ENCODE data around the gene MET. TPM values are rescaled to one million over a fixed set of nuclear protein-coding genes. Genes with fewer than 3 reads are reported as not detected.

The MET gene
- polyA plus RNA-seq, 1 donor from 2014 or later = not detected

DNA sequence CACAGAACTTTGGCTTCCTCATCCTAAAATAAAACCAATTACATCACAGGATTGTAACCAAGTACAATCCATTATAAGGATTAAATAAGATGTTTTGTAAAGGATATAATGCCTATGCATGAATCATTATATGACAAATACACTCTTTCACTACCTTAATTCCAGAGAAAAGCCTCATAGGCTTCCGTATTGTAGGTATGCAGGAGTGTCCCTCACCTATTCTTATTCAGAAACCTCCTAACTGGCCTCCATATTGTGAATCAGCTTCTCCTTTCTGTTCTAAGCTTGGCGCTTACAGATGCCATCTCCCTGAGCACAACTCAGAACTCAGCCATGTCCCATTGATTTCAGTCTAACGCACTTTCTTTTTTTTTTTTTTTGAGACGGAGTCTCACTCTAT, 120.8 kb downstream of the MET start:
- no peak overlapping the region for H3K4me3 ChIP-seq (ENCODE audit: low read length)
- H3K36me3 ChIP-seq (ENCODE audit: insufficient read depth, low read length) = no peaks in the 10 kb centered on the region
- H3K9me2 ChIP-seq (ENCODE audit: insufficient read depth, low read length) = no peaks in the 10 kb centered on the region
- H4K20me1 ChIP-seq (ENCODE audit: insufficient read depth) = no peaks in the 10 kb centered on the region
- no peaks in the 10 kb centered on the region for H3K27me3 ChIP-seq (ENCODE audit: insufficient read depth, low read depth, low read length)
- no peaks in the 10 kb centered on the region for H3K9me3 ChIP-seq (ENCODE audit: low read length)
- no peak for TF ChIP-seq MXI1 (conservative IDR thresholded peaks at IDR 0.05; ENCODE audit: poor library complexity, severe bottlenecking)
- TF ChIP-seq RAD21 (conservative IDR thresholded peaks at IDR 0.05) = no peak
- no peak for TF ChIP-seq EP300 (conservative IDR thresholded peaks at IDR 0.05; ENCODE audit: poor library complexity, severe bottlenecking)
- TF ChIP-seq EZH2 (IDR thresholded peaks at IDR 0.05; ENCODE audit: borderline replicate concordance, insufficient read depth, low read length, poor library complexity, severe bottlenecking) = no peak
- TF ChIP-seq TAF1 (IDR thresholded peaks at IDR 0.05; ENCODE audit: low read depth) = no peak
- no peak for TF ChIP-seq POLR2AphosphoS5 (IDR thresholded peaks at IDR 0.05)
- TF ChIP-seq, protein P1, sequence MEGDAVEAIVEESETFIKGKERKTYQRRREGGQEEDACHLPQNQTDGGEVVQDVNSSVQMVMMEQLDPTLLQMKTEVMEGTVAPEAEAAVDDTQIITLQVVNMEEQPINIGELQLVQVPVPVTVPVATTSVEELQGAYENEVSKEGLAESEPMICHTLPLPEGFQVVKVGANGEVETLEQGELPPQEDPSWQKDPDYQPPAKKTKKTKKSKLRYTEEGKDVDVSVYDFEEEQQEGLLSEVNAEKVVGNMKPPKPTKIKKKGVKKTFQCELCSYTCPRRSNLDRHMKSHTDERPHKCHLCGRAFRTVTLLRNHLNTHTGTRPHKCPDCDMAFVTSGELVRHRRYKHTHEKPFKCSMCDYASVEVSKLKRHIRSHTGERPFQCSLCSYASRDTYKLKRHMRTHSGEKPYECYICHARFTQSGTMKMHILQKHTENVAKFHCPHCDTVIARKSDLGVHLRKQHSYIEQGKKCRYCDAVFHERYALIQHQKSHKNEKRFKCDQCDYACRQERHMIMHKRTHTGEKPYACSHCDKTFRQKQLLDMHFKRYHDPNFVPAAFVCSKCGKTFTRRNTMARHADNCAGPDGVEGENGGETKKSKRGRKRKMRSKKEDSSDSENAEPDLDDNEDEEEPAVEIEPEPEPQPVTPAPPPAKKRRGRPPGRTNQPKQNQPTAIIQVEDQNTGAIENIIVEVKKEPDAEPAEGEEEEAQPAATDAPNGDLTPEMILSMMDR (IDR thresholded peaks at IDR 0.05; ENCODE audit: poor library complexity, severe bottlenecking) = no peak
- no peak for TF ChIP-seq SMC3 (conservative IDR thresholded peaks at IDR 0.05; ENCODE audit: poor library complexity)
- TF ChIP-seq, protein P2, sequence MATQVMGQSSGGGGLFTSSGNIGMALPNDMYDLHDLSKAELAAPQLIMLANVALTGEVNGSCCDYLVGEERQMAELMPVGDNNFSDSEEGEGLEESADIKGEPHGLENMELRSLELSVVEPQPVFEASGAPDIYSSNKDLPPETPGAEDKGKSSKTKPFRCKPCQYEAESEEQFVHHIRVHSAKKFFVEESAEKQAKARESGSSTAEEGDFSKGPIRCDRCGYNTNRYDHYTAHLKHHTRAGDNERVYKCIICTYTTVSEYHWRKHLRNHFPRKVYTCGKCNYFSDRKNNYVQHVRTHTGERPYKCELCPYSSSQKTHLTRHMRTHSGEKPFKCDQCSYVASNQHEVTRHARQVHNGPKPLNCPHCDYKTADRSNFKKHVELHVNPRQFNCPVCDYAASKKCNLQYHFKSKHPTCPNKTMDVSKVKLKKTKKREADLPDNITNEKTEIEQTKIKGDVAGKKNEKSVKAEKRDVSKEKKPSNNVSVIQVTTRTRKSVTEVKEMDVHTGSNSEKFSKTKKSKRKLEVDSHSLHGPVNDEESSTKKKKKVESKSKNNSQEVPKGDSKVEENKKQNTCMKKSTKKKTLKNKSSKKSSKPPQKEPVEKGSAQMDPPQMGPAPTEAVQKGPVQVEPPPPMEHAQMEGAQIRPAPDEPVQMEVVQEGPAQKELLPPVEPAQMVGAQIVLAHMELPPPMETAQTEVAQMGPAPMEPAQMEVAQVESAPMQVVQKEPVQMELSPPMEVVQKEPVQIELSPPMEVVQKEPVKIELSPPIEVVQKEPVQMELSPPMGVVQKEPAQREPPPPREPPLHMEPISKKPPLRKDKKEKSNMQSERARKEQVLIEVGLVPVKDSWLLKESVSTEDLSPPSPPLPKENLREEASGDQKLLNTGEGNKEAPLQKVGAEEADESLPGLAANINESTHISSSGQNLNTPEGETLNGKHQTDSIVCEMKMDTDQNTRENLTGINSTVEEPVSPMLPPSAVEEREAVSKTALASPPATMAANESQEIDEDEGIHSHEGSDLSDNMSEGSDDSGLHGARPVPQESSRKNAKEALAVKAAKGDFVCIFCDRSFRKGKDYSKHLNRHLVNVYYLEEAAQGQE (IDR thresholded peaks at IDR 0.05; ENCODE audit: borderline replicate concordance) = no peak
- H3K79me2 ChIP-seq (replicated peaks; ENCODE audit: insufficient read depth, low read length) = no peaks in the 10 kb centered on the region
- H2AFZ ChIP-seq (ENCODE audit: low read depth, low read length) = no peak overlapping the region
- H3K27ac ChIP-seq (ENCODE audit: low read length) = no peak overlapping the region
- H3K4me2 ChIP-seq (ENCODE audit: low read length) = no peak overlapping the region
- no peaks in the 10 kb centered on the region for H3F3A ChIP-seq (ENCODE audit: insufficient read depth, low read length, poor library complexity, severe bottlenecking)
- H3K9ac ChIP-seq (ENCODE audit: low read length) = no peak overlapping the region

DNA sequence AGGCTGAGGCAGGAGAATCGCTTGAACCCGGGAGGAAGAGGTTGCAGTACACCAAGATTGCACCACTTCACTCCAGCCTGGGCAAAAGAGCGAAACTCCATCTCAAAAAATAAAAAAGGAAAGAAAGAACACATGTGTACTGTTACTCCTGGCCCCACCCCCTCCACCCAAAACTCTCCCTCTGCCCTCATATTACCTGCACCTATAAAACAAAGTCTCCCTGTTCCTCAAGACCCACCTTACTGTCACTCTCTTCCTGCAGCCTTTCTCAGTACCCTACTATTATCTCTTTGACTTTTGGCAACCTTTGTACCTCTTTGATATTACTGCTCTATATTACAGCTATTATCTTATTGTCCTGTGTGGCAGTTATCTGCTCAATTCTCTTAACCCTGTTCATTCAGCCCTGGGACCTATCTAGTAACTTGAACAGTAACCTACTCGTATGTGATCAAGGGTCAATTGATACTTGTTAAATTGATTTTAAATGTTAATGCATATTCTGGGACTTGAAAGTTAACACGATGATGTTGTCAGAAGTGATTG, 121.9 kb downstream of the MET start:
- H4K20me1 ChIP-seq (ENCODE audit: insufficient read depth) = no peaks in the 10 kb centered on the region
- no peaks in the 10 kb centered on the region for H3K9me2 ChIP-seq (ENCODE audit: insufficient read depth, low read length)
- no peaks in the 10 kb centered on the region for H3K36me3 ChIP-seq (ENCODE audit: insufficient read depth, low read length)
- no peak overlapping the region for H3K4me2 ChIP-seq (ENCODE audit: low read length)
- H3K27me3 ChIP-seq (ENCODE audit: insufficient read depth, low read depth, low read length) = no peaks in the 10 kb centered on the region
- H2AFZ ChIP-seq (ENCODE audit: low read depth, low read length) = no peak overlapping the region
- TF ChIP-seq RAD21 (conservative IDR thresholded peaks at IDR 0.05) (no peak), EZH2 (IDR thresholded peaks at IDR 0.05; ENCODE audit: borderline replicate concordance, insufficient read depth, low read length, poor library complexity, severe bottlenecking) (no peak), MXI1 (conservative IDR thresholded peaks at IDR 0.05; ENCODE audit: poor library complexity, severe bottlenecking) (no peak), TAF1 (IDR thresholded peaks at IDR 0.05; ENCODE audit: low read depth) (no peak), EP300 (conservative IDR thresholded peaks at IDR 0.05; ENCODE audit: poor library complexity, severe bottlenecking) (no peak), SMC3 (conservative IDR thresholded peaks at IDR 0.05; ENCODE audit: poor library complexity) (no peak), POLR2AphosphoS5 (IDR thresholded peaks at IDR 0.05) (no peak)
- TF ChIP-seq, protein P2 (IDR thresholded peaks at IDR 0.05; ENCODE audit: borderline replicate concordance) = no peak
- TF ChIP-seq, protein P1 (IDR thresholded peaks at IDR 0.05; ENCODE audit: poor library complexity, severe bottlenecking) = no peak
- no peak overlapping the region for H3K27ac ChIP-seq (ENCODE audit: low read length)
- no peaks in the 10 kb centered on the region for H3K79me2 ChIP-seq (replicated peaks; ENCODE audit: insufficient read depth, low read length)
- no peaks in the 10 kb centered on the region for H3F3A ChIP-seq (ENCODE audit: insufficient read depth, low read length, poor library complexity, severe bottlenecking)
- H3K4me3 ChIP-seq (ENCODE audit: low read length) = no peak overlapping the region
- no peak overlapping the region for H3K9ac ChIP-seq (ENCODE audit: low read length)
- H3K9me3 ChIP-seq (ENCODE audit: low read length) = no peaks in the 10 kb centered on the region
